Mucosa of descending colon (tissue), 3 donors: ENCODE measurements around the gene MARK4. TPM values are rescaled to one million over a fixed set of nuclear protein-coding genes. Genes with fewer than 3 reads are reported as not detected.

Experiments used
- ATAC-seq: fragments of 200-7000 bp; cut with Tn5 transposase; one replicate; pipeline ENCODE4 v1.9.1; 2020; ENCODE audit warnings: mild to moderate bottlenecking, moderate library complexity
- DNase-seq, 3 donors: peaks; one replicate each; pipeline ENCODE4 v3.0.0-alpha.2; 2020
- H3K36me3 ChIP-seq: fragments of 200-600 bp; one replicate; pipeline ENCODE4 v1.8.0; 2021; ENCODE audit warnings: low read depth, mild to moderate bottlenecking
- H3K4me1 ChIP-seq: fragments of 200-600 bp; one replicate; pipeline ENCODE4 v1.8.0; 2021; ENCODE audit warnings: low read depth, mild to moderate bottlenecking
- H3K4me3 ChIP-seq: fragments of 200-600 bp; one replicate; pipeline ENCODE4 v1.8.0; 2021; ENCODE audit warnings: mild to moderate bottlenecking
- H3K9me3 ChIP-seq: fragments of 200-600 bp; one replicate; pipeline ENCODE4 v1.8.0; 2021; ENCODE audit warnings: mild to moderate bottlenecking
- intact Hi-C, 2 donors: fragments of 100-400 bp; cut with DNase I in 1 of 2; cut with micrococcal nuclease in 1 of 2; formaldehyde crosslinking; loops; one replicate each; pipeline versions ENCODE4 v1.11.0 to v1.11.1; 2022; cut with DNase I, micrococcal nuclease
- total RNA-seq, 3 donors: library from RNA; stranded (reverse); fragmentation: NEBNext Ultra II Directional in 2 of 3; extraction: Animal tissue kit (Norgen Biotek cat#: 25700) in 2 of 3; gene quantifications; one replicate each; pipeline versions ENCODE4 v1.2.1 to v1.2.4, GENCODE V29; 2021 to 2023
- TF ChIP-seq, protein P1 (sequence below): fragments of 200-600 bp; IDR thresholded peaks from one replicate; pipeline ENCODE4 v1.8.0; 2022; ENCODE audit warnings: antibody characterized with exemption, mild to moderate bottlenecking
- donor health status: DM: no; HTN: no; CAD: no; lungs with moderate emphysema.
- donor health status: DM: no; HTN: no; CAD: no.
- donor health status: DM: no; HTN: yes; CAD: no.

The MARK4 gene
- total RNA-seq, 3 donors from 2014 or later: 15.7 to 34.6 (median 17.0) TPM

DNA sequence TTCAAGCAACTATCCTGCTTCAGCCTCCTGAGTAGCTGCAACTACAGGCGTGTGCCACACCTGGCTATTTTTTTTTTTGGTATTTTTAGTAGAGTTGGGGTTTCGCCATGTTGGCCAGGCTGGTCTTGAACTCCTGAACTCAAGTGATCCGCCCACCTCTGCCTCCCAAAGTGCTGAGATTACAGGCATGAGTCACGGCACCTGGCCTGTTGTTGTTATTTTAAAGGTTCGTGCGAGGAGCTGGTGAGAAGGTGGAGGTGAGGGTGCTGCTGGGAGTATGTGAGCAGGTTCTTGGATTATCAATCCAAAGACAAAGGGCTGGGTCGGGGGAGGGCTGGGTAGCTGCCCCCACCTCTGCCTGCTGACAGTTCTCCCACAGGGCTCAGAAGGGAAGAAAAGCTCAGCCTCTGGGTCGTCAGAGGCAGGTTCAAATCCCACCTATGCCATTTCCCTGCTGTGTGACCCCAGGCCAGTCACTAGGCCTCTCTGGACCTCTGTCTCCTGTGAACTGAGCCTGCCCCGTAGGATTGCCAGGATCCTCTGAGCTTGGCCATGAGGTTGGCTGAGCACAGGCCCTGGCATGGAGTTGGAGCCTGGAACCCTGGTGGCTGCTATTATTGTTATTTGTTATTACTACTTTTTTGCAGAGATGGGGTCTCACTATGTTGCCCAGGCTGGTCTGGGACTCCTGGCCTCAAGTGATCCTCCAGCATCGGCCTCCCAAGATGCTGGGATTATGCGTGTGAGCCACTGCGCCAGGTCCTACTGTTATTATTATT is 70.1 kb downstream of the MARK4 start:
- Histone ChIP-seq H3K4me1 (no peaks in the 10 kb centered on the region), H3K4me3 (no peak overlapping the region), H3K9me3 (no peaks in the 10 kb centered on the region), H3K36me3 (no peaks in the 10 kb centered on the region)
- ATAC-seq: no peak
- TF ChIP-seq, protein P1, sequence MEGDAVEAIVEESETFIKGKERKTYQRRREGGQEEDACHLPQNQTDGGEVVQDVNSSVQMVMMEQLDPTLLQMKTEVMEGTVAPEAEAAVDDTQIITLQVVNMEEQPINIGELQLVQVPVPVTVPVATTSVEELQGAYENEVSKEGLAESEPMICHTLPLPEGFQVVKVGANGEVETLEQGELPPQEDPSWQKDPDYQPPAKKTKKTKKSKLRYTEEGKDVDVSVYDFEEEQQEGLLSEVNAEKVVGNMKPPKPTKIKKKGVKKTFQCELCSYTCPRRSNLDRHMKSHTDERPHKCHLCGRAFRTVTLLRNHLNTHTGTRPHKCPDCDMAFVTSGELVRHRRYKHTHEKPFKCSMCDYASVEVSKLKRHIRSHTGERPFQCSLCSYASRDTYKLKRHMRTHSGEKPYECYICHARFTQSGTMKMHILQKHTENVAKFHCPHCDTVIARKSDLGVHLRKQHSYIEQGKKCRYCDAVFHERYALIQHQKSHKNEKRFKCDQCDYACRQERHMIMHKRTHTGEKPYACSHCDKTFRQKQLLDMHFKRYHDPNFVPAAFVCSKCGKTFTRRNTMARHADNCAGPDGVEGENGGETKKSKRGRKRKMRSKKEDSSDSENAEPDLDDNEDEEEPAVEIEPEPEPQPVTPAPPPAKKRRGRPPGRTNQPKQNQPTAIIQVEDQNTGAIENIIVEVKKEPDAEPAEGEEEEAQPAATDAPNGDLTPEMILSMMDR: no peak
- DNase-seq: no peak
- intact Hi-C loops: no loop called here

DNA sequence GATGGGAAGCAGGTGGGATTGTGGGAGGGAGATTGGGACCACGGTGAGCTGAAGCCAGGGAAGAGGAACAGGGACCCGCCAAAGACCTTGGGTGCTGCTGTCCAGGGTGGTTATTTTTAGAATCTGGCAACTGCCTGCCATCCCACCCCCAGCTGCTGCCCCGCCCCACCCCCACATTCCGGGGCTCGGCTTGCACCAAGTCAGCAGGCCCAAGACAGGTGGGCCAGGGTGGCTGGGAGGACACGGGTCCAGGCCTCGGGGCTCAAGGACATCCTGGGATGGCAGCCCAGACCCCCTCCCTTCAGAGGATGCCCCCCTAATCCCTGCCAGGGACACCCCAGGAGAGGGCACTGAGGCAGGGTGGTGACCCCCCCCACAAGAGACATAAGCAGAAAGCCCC is 70.8 kb downstream of the MARK4 start:
- ATAC-seq: no peak
- no peaks in the 10 kb centered on the region for H3K9me3 ChIP-seq
- no peaks in the 10 kb centered on the region for H3K36me3 ChIP-seq
- no peaks in the 10 kb centered on the region for H3K4me1 ChIP-seq
- H3K4me3 ChIP-seq: no peak overlapping the region
- intact Hi-C loops: no loop called here
- DNase-seq: no peak
- TF ChIP-seq, protein P1: no peak

DNA sequence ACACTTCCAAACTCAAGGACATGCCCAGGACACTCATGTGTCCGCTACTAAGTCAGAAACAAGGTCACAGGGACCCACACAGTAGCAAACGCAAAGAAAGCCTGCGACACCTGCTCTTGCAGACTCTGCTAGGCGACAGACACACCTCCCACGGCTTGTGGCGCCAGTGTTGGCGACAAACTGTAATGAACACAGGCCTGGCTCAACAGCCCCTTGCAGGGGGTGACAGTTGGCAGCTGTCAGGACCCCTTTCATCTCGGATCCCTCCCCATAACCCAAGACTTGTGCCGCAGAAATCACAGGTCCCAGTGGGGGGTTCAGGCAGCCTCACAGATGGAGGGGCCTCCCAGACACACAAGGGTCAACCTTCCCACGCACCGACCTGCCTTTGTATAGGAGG is 71.2 kb downstream of the MARK4 start:
- H3K4me1 ChIP-seq: no peaks in the 10 kb centered on the region
- no peaks in the 10 kb centered on the region for H3K36me3 ChIP-seq
- TF ChIP-seq, protein P1: no peak
- H3K9me3 ChIP-seq: no peaks in the 10 kb centered on the region
- DNase-seq (no peak), ATAC-seq (no peak)
- no peak overlapping the region for H3K4me3 ChIP-seq
- intact Hi-C loops: no loop called here

DNA sequence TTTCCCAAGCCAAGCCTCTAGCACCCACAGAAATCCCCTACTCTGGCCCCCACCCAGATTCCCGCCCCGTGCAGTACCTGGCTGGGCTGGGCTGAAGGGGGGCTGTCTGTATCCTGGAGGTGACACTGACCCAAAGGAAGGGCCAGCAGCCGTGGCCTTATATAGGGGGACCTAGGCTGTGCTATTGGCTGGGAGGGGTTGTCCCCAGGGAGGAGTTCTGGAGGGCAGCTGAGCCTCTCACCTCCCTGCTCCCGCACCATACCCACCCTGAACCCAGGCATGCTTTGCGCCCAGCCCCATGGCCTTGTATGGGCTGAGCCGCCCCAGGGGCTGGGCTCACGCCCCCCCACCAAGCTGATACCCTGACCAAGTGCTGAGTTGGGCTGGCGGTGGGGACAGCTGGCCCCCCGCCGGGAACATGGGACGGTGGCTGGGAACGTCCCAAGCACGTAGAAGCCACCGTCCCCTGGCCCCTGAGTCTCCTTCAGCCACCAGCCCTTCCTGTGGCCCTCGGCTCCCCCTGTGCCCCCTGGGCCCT is 71.7 kb downstream of the MARK4 start, which contains the start of gene CKM:
Gene CKM, minus strand, starts transcription at position 132 of the 538 bp plus-strand sequence. CDS start 3,162 bp downstream, outside the sequence.
- no peaks in the 10 kb centered on the region for H3K9me3 ChIP-seq
- no peak for DNase-seq
- intact Hi-C loops: no loop called here
- H3K4me3 ChIP-seq: no peak within 1 kb of the TSS
- TF ChIP-seq, protein P1: no peak
- ATAC-seq: no peak
- no peaks in the 10 kb centered on the region for H3K36me3 ChIP-seq
- H3K4me1 ChIP-seq: no peaks in the 10 kb centered on the region

DNA sequence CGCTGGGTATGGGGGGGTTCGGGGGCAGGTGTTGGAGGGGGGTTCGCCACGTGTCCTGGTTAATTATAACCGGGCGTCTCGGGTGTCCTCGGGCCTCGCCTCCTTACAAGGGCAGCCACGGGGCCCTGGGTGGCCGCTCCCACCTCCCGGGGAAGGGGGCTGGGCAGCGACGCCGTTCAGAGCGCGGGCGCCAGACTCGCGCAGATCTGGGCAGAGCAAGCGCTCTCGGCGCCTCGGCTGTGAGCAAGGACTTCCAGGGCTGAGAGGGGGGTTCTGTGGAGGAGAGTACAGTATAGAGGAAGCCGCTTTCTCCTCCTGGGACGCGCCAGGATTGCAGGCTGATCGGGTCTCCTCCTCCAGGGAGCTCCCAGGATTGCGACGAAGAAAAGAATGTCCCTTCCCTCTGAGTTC is 72.6 kb downstream of the MARK4 start:
- DNase-seq: no peak
- H3K36me3 ChIP-seq: no peaks in the 10 kb centered on the region
- intact Hi-C loops: no loop called here
- ATAC-seq: peak; percentile 14
- H3K4me3 ChIP-seq: no peak overlapping the region
- H3K9me3 ChIP-seq: no peaks in the 10 kb centered on the region
- TF ChIP-seq, protein P1: no peak
- no peaks in the 10 kb centered on the region for H3K4me1 ChIP-seq
